ENCODE results near the gene RRP1. TPM values are rescaled to one million over a fixed set of nuclear protein-coding genes. Genes with fewer than 3 reads are reported as not detected.

Gene RRP1
- total and polyA plus RNA-seq, 10 of the 15 experiments (the other 5 are each of a cell fraction or from before 2014, with no cell fraction given): 0.34 to 70.8 (median 35.1) TPM

GRCh38 chr21:43810505-43811261, 21.3 kb downstream of the RRP1 start:
- FAIRE-seq (peak; percentile 75), DNase-seq (ENCODE audit: low read depth, low spot score) (peak; percentile 51), ATAC-seq (peak; percentile 91)
- in situ Hi-C loops (cut with MboI): no loop called here
- CTCF ChIA-PET: interaction anchor here (0.6 to 4.5 kb wide), 10 partner anchors 53 to 487 kb away, joined by 3 to 39 read pairs (median 4); no protein-coding TSS in a partner anchor
- peak overlapping the region; percentile 55 for H3K9ac ChIP-seq (ENCODE audit: control insufficient read depth, insufficient read depth, low read length)
- H3K27me3 ChIP-seq (replicated peaks in 1 of 2; ENCODE audit: control insufficient read depth in 2 of 2, insufficient read depth in 2 of 2, low read length in 1 of 2): no peaks in the 10 kb centered on the region
- BruUV-seq (replicated peaks): no TSS peak
- WGBS (ENCODE audit: insufficient coverage, insufficient replicate concordance, low lambda C conversion rate, missing lambda C conversion rate): 12% methylated on average over 21 of the region's 23 CpGs
- H3K4me2 ChIP-seq (ENCODE audit: control insufficient read depth, insufficient read depth): peak overlapping the region; percentile 82
- peaks cover 44% of the 10 kb centered on the region for H3K4me1 ChIP-seq (ENCODE audit: control insufficient read depth, insufficient read depth, low read length)
- RAD21 ChIA-PET (ENCODE audit: unreplicated experiment): interaction anchor here (0.7 to 3.6 kb wide), 7 partner anchors 52 to 131 kb away, joined by 3 to 21 read pairs (median 4); no protein-coding TSS in a partner anchor
- peaks cover 0 to 2% of the 10 kb centered on the region in 2 experiments; a peak in 2 of 4 replicates for H3K36me3 ChIP-seq (ENCODE audit: control insufficient read depth in 2 of 2, insufficient read depth in 2 of 2, low read length in 1 of 2)
- no peaks in the 10 kb centered on the region for H3K9me3 ChIP-seq (replicated peaks; ENCODE audit: control insufficient read depth, insufficient read depth, low read length)
- POLR2A ChIA-PET: interaction anchor here (0.9 to 1.1 kb wide), 2 partner anchors 26 to 162 kb away, joined by 3 read pairs; no protein-coding TSS in a partner anchor
- peak overlapping the region; percentile 79 for H2AFZ ChIP-seq (ENCODE audit: control insufficient read depth, low read depth, low read length)
- intact Hi-C loops (cut with micrococcal nuclease; ENCODE audit: unreplicated experiment): loop anchor here (1.0 kb wide), 4 partner anchors 54 to 165 kb away; no protein-coding TSS in a partner anchor
- peaks cover 7% of the 10 kb centered on the region for H3K79me2 ChIP-seq (ENCODE audit: control insufficient read depth, insufficient read depth, low read length)
- SMC1A ChIA-PET (ENCODE audit: uncharacterized antibody, unreplicated experiment): interaction anchor here (0.8 to 3.3 kb wide), 7 partner anchors 8 to 165 kb away, joined by 3 to 16 read pairs (median 3); no protein-coding TSS in a partner anchor
- no peak overlapping the region for H3K4me3 ChIP-seq
- no peaks in the 10 kb centered on the region for H4K20me1 ChIP-seq (ENCODE audit: control insufficient read depth, insufficient read depth)
- H3K27ac ChIP-seq (ENCODE audit: control insufficient read depth, insufficient read depth): peak overlapping the region; percentile 50
- TF ChIP-seq ETV6 (conservative IDR thresholded peaks at IDR 0.05 in 1 of 2, IDR thresholded peaks at IDR 0.05 in 1 of 2; ENCODE audit: borderline replicate concordance in 1 of 2, low read depth in 1 of 2) (no peak), POLR2AphosphoS5 (IDR thresholded peaks at IDR 0.05; ENCODE audit: low read length) (no peak), E2F8 (IDR thresholded peaks at IDR 0.05; ENCODE audit: low read depth, partially characterized antibody) (no peak), BRCA1 (IDR thresholded peaks at IDR 0.05; ENCODE audit: low read depth, low read length) (no peak), ZNF207 (IDR thresholded peaks at IDR 0.05; ENCODE audit: borderline replicate concordance) (peak; percentile 64; the same call in 1 of the 2 replicates), LARP7 (IDR thresholded peaks at IDR 0.05) (peak; percentile 65; the same call in 1 of the 2 replicates), NFYA (IDR thresholded peaks at IDR 0.05; ENCODE audit: borderline replicate concordance, low read depth, low read length) (no peak), REST (IDR thresholded peaks at IDR 0.05; ENCODE audit: low read depth, low read length) (no peak), SMAD5 (IDR thresholded peaks at IDR 0.05; ENCODE audit: low read depth) (no peak), TBL1XR1 (IDR thresholded peaks at IDR 0.05; ENCODE audit: low read depth, low read length) (no peak), CBX5 (IDR thresholded peaks at IDR 0.05; ENCODE audit: low read depth) (no peak), RUNX3 (IDR thresholded peaks at IDR 0.05; ENCODE audit: low read length) (no peak), ZNF274 (IDR thresholded peaks at IDR 0.05; ENCODE audit: insufficient read depth, insufficient read length) (no peak), ESRRA (IDR thresholded peaks at IDR 0.05; ENCODE audit: low read length) (no peak; the same call in 1 of the 2 replicates), GATAD2B (conservative IDR thresholded peaks at IDR 0.05; ENCODE audit: low read depth) (no peak; the same call in none of the 2 replicates), NR2C2 (IDR thresholded peaks at IDR 0.05; ENCODE audit: borderline replicate concordance, control insufficient read depth, insufficient read length, low read depth) (no peak), ATF7 (IDR thresholded peaks at IDR 0.05; ENCODE audit: low read depth) (no peak; the same call in 1 of the 2 replicates), BCL11A (IDR thresholded peaks at IDR 0.05; ENCODE audit: low read depth, low read length) (no peak)

Measured in GM12878 (cell line).